Posterior vena cava (tissue), 2 donors: ENCODE measurements around the gene AKAP13. TPM values are rescaled to one million over a fixed set of nuclear protein-coding genes. Genes with fewer than 3 reads are reported as not detected.

Experiments used
- DNase-seq: peaks from one replicate; pipeline ENCODE4 v3.0.0-alpha.2; 2020; ENCODE audit warnings: low spot score
- intact Hi-C, 2 donors: fragments of 100-400 bp; cut with DNase I; formaldehyde crosslinking; loops; one replicate each; pipeline versions ENCODE4 v1.14.1 to v1.14.2; 2022 to 2023
- total RNA-seq, 2 donors: library from RNA; stranded (reverse); fragmentation: NEBNext Ultra II Directional; extraction: Animal tissue kit (Norgen Biotek cat#: 25700); gene quantifications; one replicate each; pipeline ENCODE4 v1.2.1, GENCODE V29; 2021
- donor health status: DM: yes; HTN: yes; CAD: no.
- donor health status: DM: yes; HTN: yes; CAD: no.

The AKAP13 gene
- total RNA-seq, 2 donors from 2014 or later: 214 TPM

- no peak for DNase-seq
- intact Hi-C loops: no loop called here
Measured at GRCh38 chr15:85619992-85620689, 239.7 kb downstream of the AKAP13 start.

GRCh38 chr15:85620690-85621049 lies 240.3 kb downstream of the AKAP13 start:
- no peak for DNase-seq
- intact Hi-C loops: no loop called here

GRCh38 chr15:85621094-85621493 lies 240.7 kb downstream of the AKAP13 start:
- intact Hi-C loops: no loop called here
- DNase-seq: no peak

GRCh38 chr15:85622221-85622831 lies 241.9 kb downstream of the AKAP13 start:
- no peak for DNase-seq
- intact Hi-C loops: no loop called here

- no peak for DNase-seq
- intact Hi-C loops: no loop called here
Measured at GRCh38 chr15:85623315-85624049, 243.1 kb downstream of the AKAP13 start.

- no peak for DNase-seq
- intact Hi-C loops: no loop called here
Measured at GRCh38 chr15:85624291-85624801, 243.9 kb downstream of the AKAP13 start.

- intact Hi-C loops: no loop called here
- DNase-seq: no peak
Measured at GRCh38 chr15:85625166-85625830, 244.9 kb downstream of the AKAP13 start.

GRCh38 chr15:85625856-85626255 lies 245.5 kb downstream of the AKAP13 start:
- intact Hi-C loops: loop anchor here in 1 of 2 donors (2.0 kb wide), 1 partner anchor 15 kb away; no protein-coding TSS in a partner anchor
- DNase-seq: no peak

- intact Hi-C loops: loop anchor here in 1 of 2 donors (2.0 kb wide), 1 partner anchor 13 kb away; no protein-coding TSS in a partner anchor
Measured at GRCh38 chr15:85627213-85627935, 247.0 kb downstream of the AKAP13 start.

GRCh38 chr15:85630311-85630710 lies 249.9 kb downstream of the AKAP13 start:
- intact Hi-C loops: no loop called here
- DNase-seq: no peak

More at GRCh38 chr15:85627213-85627935, 247.0 kb downstream of the AKAP13 start:
- DNase-seq: no peak

GRCh38 chr15:85631018-85631417 lies 250.6 kb downstream of the AKAP13 start:
- no peak for DNase-seq

GRCh38 chr15:85632014-85632413 lies 251.6 kb downstream of the AKAP13 start:
- intact Hi-C loops: no loop called here
- DNase-seq: no peak

More at GRCh38 chr15:85631018-85631417, 250.6 kb downstream of the AKAP13 start:
- intact Hi-C loops: no loop called here

GRCh38 chr15:85633859-85634258 lies 253.5 kb downstream of the AKAP13 start:
- DNase-seq: no peak
- intact Hi-C loops: no loop called here

GRCh38 chr15:85636351-85636750 lies 255.9 kb downstream of the AKAP13 start:
- DNase-seq: no peak
- intact Hi-C loops: no loop called here

GRCh38 chr15:85639752-85640381 lies 259.5 kb downstream of the AKAP13 start:
- intact Hi-C loops: loop anchor here (2.0 to 10.0 kb wide), 2 partner anchors 13 to 545 kb away; no protein-coding TSS in a partner anchor
- no peak for DNase-seq

- DNase-seq: no peak
- intact Hi-C loops: loop anchor here in 1 of 2 donors (10.0 kb wide), 1 partner anchor 543 kb away; no protein-coding TSS in a partner anchor
Measured at GRCh38 chr15:85642065-85642692, 261.8 kb downstream of the AKAP13 start.

GRCh38 chr15:85642693-85643066 lies 262.3 kb downstream of the AKAP13 start:
- DNase-seq: peak; percentile 87
- intact Hi-C loops: loop anchor here in 1 of 2 donors (10.0 kb wide), 1 partner anchor 542 kb away; no protein-coding TSS in a partner anchor
